LNCAP (cell line): ENCODE results near the gene TM4SF5.

Experiments used
- CTCF ChIP-seq: fragments of 450-650 bp; IDR thresholded peaks from 2 replicates; pipeline ENCODE4 v1.5.1; 2017; ENCODE audit warnings: mild to moderate bottlenecking

TM4SF5 gene

DNA sequence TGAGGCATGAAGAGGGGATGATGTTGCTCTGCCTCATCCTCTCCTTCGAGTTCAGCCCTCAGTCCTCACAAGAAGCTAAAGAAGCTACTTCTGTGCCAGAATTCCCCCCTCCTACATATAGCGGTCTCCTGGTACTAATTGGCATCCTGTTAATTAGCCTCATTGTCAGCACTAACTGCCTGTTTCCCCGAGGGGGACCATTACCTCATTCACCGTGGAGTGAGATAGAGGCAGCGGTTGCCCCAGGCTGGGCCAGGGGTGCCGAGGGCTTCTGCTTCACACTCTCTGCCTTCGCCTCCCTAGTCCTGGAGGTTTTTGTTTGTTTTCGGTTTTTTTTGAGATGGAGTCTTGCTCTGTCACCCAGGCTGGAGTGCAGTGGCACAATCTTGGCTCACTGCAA is 55.7 kb downstream of the TM4SF5 start:
- TF ChIP-seq CTCF: no peak
